Measurements from ENCODE around the gene ARHGEF33.

DNA sequence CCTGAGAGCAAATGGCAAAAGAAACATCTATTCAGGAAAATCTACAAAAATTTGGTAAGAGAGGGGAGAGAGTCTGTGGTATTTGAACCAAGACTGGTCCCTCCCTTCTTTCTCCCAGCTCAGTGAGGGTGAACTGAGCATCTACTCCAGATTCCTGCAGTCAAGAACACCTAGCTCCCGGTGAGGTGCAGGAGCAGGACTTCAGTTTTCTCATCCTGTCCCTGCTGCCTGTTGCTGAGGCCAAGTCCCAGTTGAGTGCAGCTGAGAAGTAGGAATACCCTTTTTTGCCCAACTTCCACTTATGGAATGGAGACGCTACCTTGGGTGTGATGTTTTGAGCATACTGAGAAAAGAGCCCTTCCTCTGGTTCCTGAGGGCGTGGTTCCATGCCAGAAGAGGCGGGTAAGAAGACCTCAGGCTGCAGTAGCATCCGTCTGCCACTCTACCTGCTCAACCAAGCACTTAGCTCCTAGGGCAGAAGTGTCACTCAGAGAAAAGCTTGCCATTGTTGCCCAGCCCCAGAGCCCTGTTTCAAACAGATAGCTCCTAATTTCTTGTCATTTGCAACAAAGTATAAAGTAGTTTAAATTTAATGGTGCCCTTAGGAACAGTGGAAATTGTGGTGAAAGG is 118.3 kb downstream of the ARHGEF33 start:
- TF ChIP-seq POLR2A (IDR thresholded peaks at IDR 0.05) (no peak), POLR2AphosphoS5 (IDR thresholded peaks at IDR 0.05) (no peak)
- TF ChIP-seq, protein P1, sequence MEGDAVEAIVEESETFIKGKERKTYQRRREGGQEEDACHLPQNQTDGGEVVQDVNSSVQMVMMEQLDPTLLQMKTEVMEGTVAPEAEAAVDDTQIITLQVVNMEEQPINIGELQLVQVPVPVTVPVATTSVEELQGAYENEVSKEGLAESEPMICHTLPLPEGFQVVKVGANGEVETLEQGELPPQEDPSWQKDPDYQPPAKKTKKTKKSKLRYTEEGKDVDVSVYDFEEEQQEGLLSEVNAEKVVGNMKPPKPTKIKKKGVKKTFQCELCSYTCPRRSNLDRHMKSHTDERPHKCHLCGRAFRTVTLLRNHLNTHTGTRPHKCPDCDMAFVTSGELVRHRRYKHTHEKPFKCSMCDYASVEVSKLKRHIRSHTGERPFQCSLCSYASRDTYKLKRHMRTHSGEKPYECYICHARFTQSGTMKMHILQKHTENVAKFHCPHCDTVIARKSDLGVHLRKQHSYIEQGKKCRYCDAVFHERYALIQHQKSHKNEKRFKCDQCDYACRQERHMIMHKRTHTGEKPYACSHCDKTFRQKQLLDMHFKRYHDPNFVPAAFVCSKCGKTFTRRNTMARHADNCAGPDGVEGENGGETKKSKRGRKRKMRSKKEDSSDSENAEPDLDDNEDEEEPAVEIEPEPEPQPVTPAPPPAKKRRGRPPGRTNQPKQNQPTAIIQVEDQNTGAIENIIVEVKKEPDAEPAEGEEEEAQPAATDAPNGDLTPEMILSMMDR (IDR thresholded peaks at IDR 0.05 in 8 of 11, conservative IDR thresholded peaks at IDR 0.05 in 3 of 11) = no peak

All from spleen (tissue), 7 donors.